HepG2 (cell line): ENCODE measurements around the gene ARHGEF39. TPM values are rescaled to one million over a fixed set of nuclear protein-coding genes. Genes with fewer than 3 reads are reported as not detected.

Experiments used
- FOSL1 ChIP-seq: sonication (generic); formaldehyde crosslinking; IDR thresholded peaks from 2 replicates; pipeline ENCODE4 v1.9.0; 2021; ENCODE audit warnings: missing genetic modification reagents, borderline replicate concordance
- HNRNPL ChIP-seq: fragments of 200-400 bp; formaldehyde crosslinking; IDR thresholded peaks from 2 replicates; pipeline ENCODE4 v1.6.1; 2017; ENCODE audit warnings: mild to moderate bottlenecking, low read depth, low read length
- KDM4B ChIP-seq: sonication (generic); formaldehyde crosslinking; IDR thresholded peaks from 2 replicates; pipeline ENCODE4 v1.4.0; 2020; ENCODE audit warnings: missing genetic modification reagents
- NBN ChIP-seq: fragments of 450-650 bp; conservative IDR thresholded peaks from 2 replicates; pipeline ENCODE4 v1.6.1; 2017
- NFRKB ChIP-seq: fragments of 450-650 bp; IDR thresholded peaks from 2 replicates; pipeline ENCODE4 v1.6.1; 2017
- PHF5A ChIP-seq: IDR thresholded peaks from one replicate; pipeline ENCODE4 v1.6.1; 2018; ENCODE audit warnings: low read depth, missing genetic modification reagents; ENCODE audit not compliant: unreplicated experiment
- SRSF9 ChIP-seq: fragments of 200-400 bp; formaldehyde crosslinking; IDR thresholded peaks from 2 replicates; pipeline ENCODE4 v1.6.1; 2018; ENCODE audit warnings: borderline replicate concordance, mild to moderate bottlenecking, low read depth, low read length; ENCODE audit not compliant: insufficient read depth, poor library complexity, severe bottlenecking
- ZMAT3 ChIP-seq: sonication (generic); formaldehyde crosslinking; conservative IDR thresholded peaks from 2 replicates; pipeline ENCODE4 v1.7.0; 2021; ENCODE audit warnings: missing genetic modification reagents
- ZMYM2 ChIP-seq: sonication (generic); formaldehyde crosslinking; IDR thresholded peaks from 2 replicates; pipeline ENCODE4 v1.8.0; 2022; ENCODE audit warnings: mild to moderate bottlenecking, missing genetic modification reagents
- ZNF253 ChIP-seq: sonication (generic); formaldehyde crosslinking; IDR thresholded peaks from 2 replicates; pipeline ENCODE4 v1.8.0; 2022; ENCODE audit warnings: mild to moderate bottlenecking, missing genetic modification reagents, borderline replicate concordance
- ZNF430 ChIP-seq: sonication (generic); formaldehyde crosslinking; IDR thresholded peaks from 2 replicates; pipeline ENCODE4 v1.9.0; 2021; ENCODE audit warnings: mild to moderate bottlenecking, missing genetic modification reagents
- ZNF484 ChIP-seq: sonication (generic); formaldehyde crosslinking; IDR thresholded peaks from 2 replicates; pipeline ENCODE4 v1.5.1; 2020; ENCODE audit warnings: mild to moderate bottlenecking, low read depth, missing genetic modification reagents, borderline replicate concordance
- ZNF510 ChIP-seq: sonication (generic); formaldehyde crosslinking; IDR thresholded peaks from 2 replicates; pipeline ENCODE4 v1.4.0; 2020; ENCODE audit warnings: low read depth, mild to moderate bottlenecking, missing genetic modification reagents
- polyA plus RNA-seq, 8 experiments: library from polyadenylated mRNA; depleted of rRNA in 3 of 8; stranded (reverse) in 7 of 8; unstranded in 1 of 8; fragments of >200 nt; fragmentation: Illumina TruSeq in 4 of 8; extraction: Trizol in 4 of 8; gene quantifications; 2 replicates each; pipeline versions ENCODE4 v1.2.1 to v1.2.3, GENCODE V29; 2011 to 2016; ENCODE audit warnings: low read depth in 4 of 8, missing spikeins in 1 of 8, mixed read lengths in 1 of 8; ENCODE audit not compliant: insufficient read depth in 1 of 8
- total RNA-seq, 5 experiments: library from RNA; depleted of rRNA; stranded (reverse); fragments of >200 nt; fragmentation: Illumina TruSeq; extraction: Trizol; gene quantifications; 2 replicates each; pipeline ENCODE4 v1.2.3, GENCODE V29; 2016; ENCODE audit warnings: low read depth in 1 of 5
- TF ChIP-seq, protein P1 (sequence below): sonication (generic); formaldehyde crosslinking; IDR thresholded peaks from 2 replicates; pipeline ENCODE4 v1.4.0; 2020; ENCODE audit warnings: missing genetic modification reagents
- TF ChIP-seq, protein P2 (sequence below): sonication (generic); formaldehyde crosslinking; IDR thresholded peaks from 2 replicates; pipeline ENCODE4 v1.4.0; 2020; ENCODE audit warnings: mild to moderate bottlenecking, missing genetic modification reagents
- TF ChIP-seq, protein P3 (sequence below): sonication (generic); formaldehyde crosslinking; IDR thresholded peaks from 2 replicates; pipeline ENCODE4 v1.8.0; 2022; ENCODE audit warnings: missing genetic modification reagents, mild to moderate bottlenecking, inconsistent platforms, borderline replicate concordance
- TF ChIP-seq, protein P4 (sequence below), 2 experiments: sonication (generic) in 1 of 2; formaldehyde crosslinking in 1 of 2; IDR thresholded peaks; 2 replicates each; pipeline versions ENCODE4 v1.4.0 to v1.6.1; 2016 to 2020; ENCODE audit warnings: borderline replicate concordance in 1 of 2, low read depth in 1 of 2, mild to moderate bottlenecking in 1 of 2, missing genetic modification reagents in 1 of 2

Gene ARHGEF39
- total and polyA plus RNA-seq, 2 of the 13 experiments (the other 11 are each of a cell fraction or from before 2014, with no cell fraction given) = 11.2 to 12.3 TPM

DNA sequence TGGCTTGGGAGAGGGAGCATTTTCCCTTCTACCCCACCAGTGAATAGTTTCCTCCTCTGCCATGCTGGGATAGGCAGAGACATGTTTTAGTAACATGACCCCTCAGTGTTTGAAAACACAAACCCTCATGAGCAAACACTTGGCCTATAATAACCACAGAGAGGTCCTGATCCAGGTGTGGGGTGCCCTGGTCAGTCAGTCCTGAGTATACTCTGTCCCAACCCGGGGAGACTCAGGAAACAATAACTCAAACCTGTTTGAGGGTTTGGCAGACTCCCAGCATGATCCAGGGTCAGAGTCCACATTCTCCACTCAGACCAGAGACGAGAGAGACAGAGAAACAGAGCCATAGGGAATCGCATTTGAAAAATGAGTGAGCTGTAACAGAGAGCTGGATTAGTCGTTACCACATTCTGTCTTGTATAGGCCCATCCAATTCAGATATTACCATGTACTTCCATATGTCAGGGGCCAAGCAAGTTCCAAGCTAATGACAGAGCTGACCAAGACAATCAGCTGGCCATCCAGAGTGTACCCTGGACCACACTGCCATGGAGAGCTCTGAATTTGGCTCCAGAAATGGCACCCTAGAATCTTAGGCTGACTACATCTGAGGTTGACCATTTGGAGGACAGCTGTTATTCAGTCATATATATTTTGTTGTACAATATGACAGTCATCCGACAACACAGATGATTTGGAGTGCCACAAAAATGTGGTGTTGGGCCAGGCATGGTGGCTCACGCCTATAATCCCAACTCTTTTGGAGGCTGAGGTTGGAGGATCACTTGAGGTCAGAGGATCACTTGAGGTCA is 4.5 kb upstream of the ARHGEF39 start (continued):
- TF ChIP-seq, protein P1, sequence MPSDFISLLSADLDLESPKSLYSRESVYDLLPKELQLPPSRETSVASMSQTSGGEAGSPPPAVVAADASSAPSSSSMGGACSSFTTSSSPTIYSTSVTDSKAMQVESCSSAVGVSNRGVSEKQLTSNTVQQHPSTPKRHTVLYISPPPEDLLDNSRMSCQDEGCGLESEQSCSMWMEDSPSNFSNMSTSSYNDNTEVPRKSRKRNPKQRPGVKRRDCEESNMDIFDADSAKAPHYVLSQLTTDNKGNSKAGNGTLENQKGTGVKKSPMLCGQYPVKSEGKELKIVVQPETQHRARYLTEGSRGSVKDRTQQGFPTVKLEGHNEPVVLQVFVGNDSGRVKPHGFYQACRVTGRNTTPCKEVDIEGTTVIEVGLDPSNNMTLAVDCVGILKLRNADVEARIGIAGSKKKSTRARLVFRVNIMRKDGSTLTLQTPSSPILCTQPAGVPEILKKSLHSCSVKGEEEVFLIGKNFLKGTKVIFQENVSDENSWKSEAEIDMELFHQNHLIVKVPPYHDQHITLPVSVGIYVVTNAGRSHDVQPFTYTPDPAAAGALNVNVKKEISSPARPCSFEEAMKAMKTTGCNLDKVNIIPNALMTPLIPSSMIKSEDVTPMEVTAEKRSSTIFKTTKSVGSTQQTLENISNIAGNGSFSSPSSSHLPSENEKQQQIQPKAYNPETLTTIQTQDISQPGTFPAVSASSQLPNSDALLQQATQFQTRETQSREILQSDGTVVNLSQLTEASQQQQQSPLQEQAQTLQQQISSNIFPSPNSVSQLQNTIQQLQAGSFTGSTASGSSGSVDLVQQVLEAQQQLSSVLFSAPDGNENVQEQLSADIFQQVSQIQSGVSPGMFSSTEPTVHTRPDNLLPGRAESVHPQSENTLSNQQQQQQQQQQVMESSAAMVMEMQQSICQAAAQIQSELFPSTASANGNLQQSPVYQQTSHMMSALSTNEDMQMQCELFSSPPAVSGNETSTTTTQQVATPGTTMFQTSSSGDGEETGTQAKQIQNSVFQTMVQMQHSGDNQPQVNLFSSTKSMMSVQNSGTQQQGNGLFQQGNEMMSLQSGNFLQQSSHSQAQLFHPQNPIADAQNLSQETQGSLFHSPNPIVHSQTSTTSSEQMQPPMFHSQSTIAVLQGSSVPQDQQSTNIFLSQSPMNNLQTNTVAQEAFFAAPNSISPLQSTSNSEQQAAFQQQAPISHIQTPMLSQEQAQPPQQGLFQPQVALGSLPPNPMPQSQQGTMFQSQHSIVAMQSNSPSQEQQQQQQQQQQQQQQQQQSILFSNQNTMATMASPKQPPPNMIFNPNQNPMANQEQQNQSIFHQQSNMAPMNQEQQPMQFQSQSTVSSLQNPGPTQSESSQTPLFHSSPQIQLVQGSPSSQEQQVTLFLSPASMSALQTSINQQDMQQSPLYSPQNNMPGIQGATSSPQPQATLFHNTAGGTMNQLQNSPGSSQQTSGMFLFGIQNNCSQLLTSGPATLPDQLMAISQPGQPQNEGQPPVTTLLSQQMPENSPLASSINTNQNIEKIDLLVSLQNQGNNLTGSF (CRISPR knock-in tag) = no peak
- TF ChIP-seq SRSF9 = no peak
- no peak for TF ChIP-seq NFRKB
- no peak for TF ChIP-seq HNRNPL
- no peak for TF ChIP-seq PHF5A (CRISPR knock-in tag)
- TF ChIP-seq, protein P2, sequence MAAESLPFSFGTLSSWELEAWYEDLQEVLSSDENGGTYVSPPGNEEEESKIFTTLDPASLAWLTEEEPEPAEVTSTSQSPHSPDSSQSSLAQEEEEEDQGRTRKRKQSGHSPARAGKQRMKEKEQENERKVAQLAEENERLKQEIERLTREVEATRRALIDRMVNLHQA (CRISPR knock-in tag) = no peak
- TF ChIP-seq, protein P3, sequence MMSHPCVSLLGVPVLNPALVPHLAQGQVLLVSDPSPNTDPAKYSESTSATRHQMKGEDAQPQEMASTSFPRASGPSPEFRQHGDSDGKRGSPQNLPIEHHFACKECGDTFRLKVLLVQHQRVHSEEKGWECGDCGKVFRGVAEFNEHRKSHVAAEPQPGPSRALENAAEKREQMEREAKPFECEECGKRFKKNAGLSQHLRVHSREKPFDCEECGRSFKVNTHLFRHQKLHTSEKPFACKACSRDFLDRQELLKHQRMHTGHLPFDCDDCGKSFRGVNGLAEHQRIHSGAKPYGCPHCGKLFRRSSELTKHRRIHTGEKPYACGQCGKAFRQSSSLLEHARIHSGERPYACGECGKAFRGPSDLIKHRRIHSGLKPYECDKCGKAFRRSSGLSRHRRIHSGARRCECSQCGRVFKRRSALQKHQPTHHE (CRISPR knock-in tag) = no peak
- TF ChIP-seq ZMAT3 (CRISPR knock-in tag) = no peak
- no peak for TF ChIP-seq FOSL1 (CRISPR knock-in tag)
- no peak for TF ChIP-seq ZNF430 (CRISPR knock-in tag)
- TF ChIP-seq NBN = no peak
- TF ChIP-seq ZNF253 = no peak
- TF ChIP-seq ZMYM2 (CRISPR knock-in tag) = no peak
- TF ChIP-seq ZNF484 = no peak
- TF ChIP-seq KDM4B = peak; percentile 87; the same call in 1 of the 2 replicates
- TF ChIP-seq ZNF510 (CRISPR knock-in tag) = no peak
- TF ChIP-seq, protein P4, sequence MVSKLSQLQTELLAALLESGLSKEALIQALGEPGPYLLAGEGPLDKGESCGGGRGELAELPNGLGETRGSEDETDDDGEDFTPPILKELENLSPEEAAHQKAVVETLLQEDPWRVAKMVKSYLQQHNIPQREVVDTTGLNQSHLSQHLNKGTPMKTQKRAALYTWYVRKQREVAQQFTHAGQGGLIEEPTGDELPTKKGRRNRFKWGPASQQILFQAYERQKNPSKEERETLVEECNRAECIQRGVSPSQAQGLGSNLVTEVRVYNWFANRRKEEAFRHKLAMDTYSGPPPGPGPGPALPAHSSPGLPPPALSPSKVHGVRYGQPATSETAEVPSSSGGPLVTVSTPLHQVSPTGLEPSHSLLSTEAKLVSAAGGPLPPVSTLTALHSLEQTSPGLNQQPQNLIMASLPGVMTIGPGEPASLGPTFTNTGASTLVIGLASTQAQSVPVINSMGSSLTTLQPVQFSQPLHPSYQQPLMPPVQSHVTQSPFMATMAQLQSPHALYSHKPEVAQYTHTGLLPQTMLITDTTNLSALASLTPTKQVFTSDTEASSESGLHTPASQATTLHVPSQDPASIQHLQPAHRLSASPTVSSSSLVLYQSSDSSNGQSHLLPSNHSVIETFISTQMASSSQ (IDR thresholded peaks at IDR 0.05; ENCODE audit: low read depth) = no peak
- TF ChIP-seq, protein P4 (CRISPR knock-in tag; IDR thresholded peaks at IDR 0.05; ENCODE audit: borderline replicate concordance) = no peak; the same call in 1 of the 2 replicates
